T-helper 2 cell treated with Interferon-gamma antibody and Interleukin-4, amounts not matched to agents 100 ng/mL and 5 ng/mL, for 36 hours (primary cell): ENCODE measurements around the gene STXBP1. TPM values are rescaled to one million over a fixed set of nuclear protein-coding genes. Genes with fewer than 3 reads are reported as not detected.
"Not testable (repeated sequence)": the region's sequence is repeated elsewhere in the genome, so short reads cannot be mapped to it uniquely, and the experiment has no call there.

ENCODE experiments used
- intact Hi-C: fragments of 100-400 bp; cut with micrococcal nuclease; formaldehyde crosslinking; loops from one replicate; pipeline ENCODE4 v1.15.1; 2023
- total RNA-seq: library from RNA; stranded (reverse); gene quantifications from 2 replicates; pipeline ENCODE4 v1.2.3, GENCODE V29; 2022

The STXBP1 gene
- total RNA-seq, 1 donor from 2014 or later, result 23.9 TPM

- intact Hi-C loops, result no loop called here
Observed at GRCh38 chr9:127575875-127576778, 36.0 kb upstream of the STXBP1 start.

GRCh38 chr9:127577194-127577593 lies 34.9 kb upstream of the STXBP1 start:
- intact Hi-C loops, result not testable (repeated sequence)

DNA sequence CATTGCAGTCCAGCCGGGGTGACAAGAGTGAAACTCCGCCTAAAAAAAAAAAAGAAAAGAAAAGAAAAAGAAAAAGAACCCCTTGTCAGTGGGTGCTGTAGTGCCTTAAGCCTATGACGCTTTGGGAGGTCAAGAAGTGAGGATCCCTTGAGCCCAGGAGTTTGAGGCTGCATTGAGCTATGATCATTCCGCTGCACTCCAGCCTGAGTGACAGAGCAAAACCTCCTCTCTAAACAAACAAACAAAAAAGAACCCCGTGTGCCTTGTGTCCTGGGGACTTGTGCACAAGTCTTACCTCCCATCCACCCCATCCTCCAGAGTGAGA lies 33.5 kb upstream of the STXBP1 start:
- intact Hi-C loops, result no loop called here

DNA sequence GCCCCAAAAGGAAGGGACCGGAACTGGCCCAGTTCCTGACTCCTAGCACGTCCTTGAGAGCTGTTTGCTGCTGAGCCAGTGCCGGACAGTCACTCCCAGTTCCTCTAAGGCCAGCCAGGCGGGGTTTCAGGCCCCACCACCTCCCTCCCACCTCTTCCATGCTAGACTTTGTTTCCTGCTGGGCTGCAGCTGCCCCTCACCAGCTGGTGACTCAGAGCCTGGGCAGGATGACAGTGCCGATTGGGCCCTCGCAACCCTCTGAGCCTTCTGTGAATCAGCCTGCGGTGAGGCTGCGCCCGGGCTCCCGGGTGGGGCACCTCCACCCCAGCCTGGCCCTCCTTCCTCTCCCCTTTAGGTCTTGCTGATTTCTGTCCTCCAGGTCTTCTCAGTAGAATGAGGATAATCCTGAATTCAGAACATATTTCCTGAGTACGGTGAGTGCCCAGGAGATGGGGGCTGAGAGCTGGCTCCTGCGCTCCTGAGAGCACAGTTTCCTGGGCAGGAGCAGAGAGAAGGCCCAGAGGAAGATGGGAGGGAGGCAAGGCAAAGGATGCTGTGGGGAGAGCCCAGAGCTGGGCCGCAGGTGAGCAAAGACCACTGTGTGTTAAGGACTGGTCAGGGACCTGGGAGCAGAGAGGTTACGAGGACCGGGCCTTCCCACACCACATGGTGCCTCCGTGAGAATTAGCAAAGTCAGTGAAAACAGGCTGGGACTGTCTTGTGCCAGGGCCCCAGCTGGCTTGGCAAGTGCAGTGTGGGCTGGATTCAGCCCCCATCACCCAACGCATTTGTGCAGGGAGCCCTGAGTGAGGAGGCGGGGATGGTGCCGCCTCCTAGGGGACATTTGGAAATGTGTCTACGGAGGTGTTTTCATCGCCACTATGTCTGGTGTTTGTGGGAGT lies 32.9 kb upstream of the STXBP1 start:
- intact Hi-C loops, result no loop called here

GRCh38 chr9:127580366-127580765 lies 31.7 kb upstream of the STXBP1 start:
- intact Hi-C loops, result no loop called here

DNA sequence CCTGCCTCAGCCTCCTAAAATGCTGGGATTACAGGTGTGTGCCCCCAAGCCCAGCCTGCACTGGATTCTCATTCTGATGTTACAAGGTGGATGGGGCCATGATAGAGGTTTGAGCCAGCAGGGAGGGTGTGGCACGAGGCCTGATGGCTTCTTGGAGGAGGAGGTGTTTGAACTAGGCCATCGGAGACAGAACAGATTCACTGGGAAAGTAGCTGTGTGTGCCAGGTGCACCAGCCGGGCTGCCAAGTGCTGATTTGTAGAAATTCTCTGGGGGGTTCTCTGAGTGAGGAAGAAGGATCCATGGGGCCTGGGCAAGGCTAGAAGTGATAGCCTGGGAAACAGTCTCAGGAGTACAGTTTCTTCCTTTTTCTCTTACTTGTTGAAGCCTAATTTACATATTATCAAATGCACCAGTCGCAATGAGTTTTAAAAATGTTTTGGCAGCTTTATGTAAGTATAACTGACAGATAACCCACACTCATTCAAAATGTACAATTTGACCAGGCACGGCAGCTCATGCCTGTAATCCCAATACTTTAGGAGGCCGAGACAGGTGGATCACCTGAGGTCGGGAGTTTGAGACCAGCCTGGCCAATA lies 31.1 kb upstream of the STXBP1 start:
- intact Hi-C loops, result no loop called here

DNA sequence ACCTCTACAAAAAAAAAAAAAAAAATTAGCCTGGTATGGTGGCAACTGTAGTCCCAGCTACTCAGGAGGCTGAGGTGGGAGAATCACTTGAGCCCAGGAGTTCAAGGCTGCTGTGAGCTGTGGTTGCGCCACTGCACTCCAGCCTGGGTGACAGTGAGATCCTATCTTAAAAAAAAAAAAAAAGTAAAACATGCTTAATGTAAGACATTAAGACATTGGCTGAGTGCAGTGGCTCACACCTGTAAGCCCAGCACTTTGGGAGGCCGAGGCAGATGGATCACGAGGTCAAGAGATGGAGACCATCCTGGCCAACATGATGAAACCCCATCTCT lies 27.6 kb upstream of the STXBP1 start:
- intact Hi-C loops, result not testable (repeated sequence)

DNA sequence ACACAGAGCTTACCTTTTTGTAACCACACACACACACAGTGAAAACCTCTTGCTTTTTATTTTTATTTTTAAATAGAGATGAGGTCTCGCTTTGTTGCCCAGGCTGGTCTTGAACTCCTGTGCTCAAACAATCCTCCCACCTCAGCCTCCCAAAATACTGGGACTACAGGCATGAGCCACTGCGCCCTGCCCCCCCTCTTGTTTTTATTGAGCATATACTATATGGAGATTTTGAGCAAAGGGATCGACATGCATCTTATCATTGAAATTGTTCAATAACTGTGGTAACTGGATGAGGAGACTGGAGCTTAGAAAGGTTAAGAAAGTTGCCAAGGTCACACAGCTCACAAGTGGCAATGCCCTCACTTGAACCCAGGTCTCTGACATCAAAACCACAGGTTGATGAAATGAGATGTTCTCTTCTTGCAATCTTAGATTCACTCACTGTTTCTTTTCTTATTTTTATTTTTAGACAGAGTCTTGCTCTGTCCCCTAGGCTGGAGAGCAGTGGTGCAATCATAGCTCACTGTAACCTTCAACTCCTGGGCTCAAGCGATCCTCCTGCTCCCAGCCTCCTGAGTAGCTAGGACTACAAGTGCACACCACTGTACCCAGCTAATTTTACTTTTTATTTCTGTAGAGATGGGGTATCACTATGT lies 26.8 kb upstream of the STXBP1 start:
- intact Hi-C loops, result no loop called here

GRCh38 chr9:127586096-127586495 lies 26.0 kb upstream of the STXBP1 start:
- intact Hi-C loops, result loop anchor here (1.0 kb wide), 1 partner anchor 82 kb away; no protein-coding TSS in a partner anchor

DNA sequence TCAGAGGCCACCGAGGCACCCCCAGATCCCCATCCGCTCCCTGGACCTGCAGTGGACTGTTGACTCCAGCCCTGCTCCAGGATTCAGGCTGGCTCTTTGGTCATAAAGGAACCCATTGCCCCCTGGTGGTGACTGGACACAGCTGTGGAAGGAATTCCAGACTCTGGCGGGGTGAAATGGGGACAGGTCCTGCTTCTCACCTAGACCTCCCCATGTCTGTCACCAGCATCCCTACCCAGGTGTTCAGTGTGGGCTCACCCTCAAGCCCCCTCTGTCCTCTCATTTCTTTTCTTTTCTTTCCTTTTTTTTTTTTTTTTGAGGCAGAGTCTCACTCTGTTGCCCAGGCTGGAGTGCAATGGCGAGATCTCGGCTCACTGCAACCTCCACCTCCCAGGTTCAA lies 25.5 kb upstream of the STXBP1 start:
- intact Hi-C loops, result loop anchor here (1.0 kb wide), 1 partner anchor 82 kb away; no protein-coding TSS in a partner anchor

DNA sequence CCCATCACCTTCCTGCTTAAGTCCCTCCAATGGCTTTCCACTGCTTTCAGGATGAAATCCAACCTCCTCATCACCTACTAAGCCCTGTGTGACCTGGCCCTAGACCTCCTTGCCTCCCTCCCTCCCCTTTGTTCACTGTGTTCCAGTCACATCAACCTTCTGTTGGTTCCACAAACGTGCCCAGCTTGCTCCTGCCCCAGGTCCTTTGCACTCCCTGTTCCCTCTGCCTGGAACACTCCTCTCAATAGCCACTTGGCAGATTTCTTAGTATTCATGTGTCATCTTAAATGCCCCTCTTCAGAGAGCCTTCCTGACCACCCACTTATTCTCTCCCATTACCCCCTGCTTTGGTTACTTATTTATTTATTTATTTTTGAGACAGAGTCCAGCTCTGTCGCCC lies 24.1 kb upstream of the STXBP1 start:
- intact Hi-C loops, result no loop called here

- intact Hi-C loops, result no loop called here
Observed at GRCh38 chr9:127588740-127589506, 23.2 kb upstream of the STXBP1 start.

DNA sequence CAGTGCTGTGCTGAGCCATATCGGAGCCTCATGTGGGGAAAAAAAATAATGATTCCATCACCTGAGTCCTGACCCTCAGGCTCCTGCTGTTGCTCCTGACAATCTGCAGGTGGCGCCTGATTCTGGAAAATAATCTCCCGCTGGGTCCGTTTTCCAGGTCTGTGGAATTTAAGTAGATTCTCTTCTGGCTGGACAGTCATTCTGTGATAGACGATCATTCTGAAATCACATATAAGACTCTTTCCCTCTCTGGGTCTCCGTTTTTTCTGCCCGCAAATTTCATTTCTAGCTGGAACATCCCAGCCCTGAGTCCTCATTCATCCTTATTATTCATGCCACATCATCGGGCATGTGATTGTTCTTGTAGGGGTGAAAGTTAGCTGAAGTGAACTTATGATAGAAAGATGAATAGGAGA lies 22.1 kb upstream of the STXBP1 start:
- intact Hi-C loops, result loop anchor here (1.0 kb wide), 2 partner anchors 144 to 331 kb away; no protein-coding TSS in a partner anchor

DNA sequence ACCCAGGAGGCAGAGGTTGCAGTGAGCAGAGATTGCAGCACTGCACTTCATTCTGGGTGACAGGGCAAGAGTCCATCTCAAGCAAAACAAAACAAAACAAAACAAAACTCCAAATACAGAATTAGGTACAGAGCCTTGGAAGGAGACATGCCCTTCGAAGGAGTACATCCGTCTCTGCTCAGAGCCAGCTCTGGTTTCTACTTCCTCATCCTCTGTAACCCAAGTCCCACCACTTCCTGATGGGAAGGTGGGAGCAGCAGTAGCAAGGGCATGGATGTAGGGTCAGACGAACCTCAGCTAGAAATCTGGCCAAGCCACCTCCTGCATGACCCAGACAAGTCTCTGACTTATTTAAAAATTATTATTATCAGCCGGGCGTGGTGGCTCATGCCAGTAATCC lies 16.5 kb upstream of the STXBP1 start:
- intact Hi-C loops, result no loop called here

- intact Hi-C loops, result no loop called here
Observed at GRCh38 chr9:127598839-127599549, 13.1 kb upstream of the STXBP1 start.

DNA sequence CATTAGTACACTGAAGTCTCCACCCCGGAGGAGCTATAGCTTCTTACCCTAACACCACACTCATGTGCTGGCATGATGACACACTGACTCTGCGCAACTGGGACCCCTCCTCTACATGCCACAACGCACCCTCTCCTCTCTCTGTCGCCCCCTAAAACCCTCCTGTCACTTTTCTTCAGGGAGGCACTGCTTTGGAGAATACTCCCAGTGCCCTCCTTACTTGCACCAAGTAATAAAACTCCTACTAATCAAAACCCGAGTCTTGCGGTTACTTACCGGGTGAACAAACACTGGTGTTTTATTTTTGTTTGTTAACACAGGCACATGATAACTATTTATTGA lies 12.6 kb upstream of the STXBP1 start:
- intact Hi-C loops, result no loop called here

DNA sequence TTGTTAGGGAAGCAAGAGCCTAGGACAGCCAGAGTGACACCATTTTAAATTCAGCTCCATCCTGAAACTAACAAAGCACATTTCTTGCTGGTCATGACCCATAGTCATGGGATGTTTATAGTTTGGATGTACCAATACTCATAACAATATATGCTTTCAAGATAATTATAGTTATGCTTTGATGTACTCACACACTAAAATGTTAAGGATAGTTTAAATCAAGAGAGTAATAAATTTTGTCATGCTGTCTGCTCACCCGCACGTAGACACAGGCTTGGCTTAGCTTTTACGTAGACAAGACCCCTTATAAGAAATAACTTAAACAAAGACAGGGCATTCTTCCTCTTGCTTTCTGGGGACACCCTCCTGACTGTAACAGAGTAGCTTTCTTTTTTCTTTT lies 8.9 kb upstream of the STXBP1 start:
- intact Hi-C loops, result no loop called here

DNA sequence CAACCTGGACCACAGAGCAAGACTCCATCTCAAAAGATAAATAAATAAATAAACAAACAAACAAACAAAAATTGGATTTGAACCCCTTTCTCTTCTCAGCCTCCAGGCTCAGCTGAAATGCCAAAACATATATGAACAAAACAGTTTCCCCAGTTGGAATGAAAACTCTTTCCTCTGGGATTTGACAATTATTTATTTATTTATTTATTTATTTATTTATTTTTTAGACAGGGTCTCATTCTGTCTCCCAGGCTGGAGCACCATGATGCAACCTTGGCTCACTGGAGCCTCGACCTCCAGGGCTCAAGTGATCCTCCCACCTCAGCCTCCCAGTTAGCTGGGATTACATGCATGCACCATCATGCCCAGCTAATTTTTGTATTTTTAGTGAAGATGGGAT lies 6.0 kb upstream of the STXBP1 start:
- intact Hi-C loops, result no loop called here

GRCh38 chr9:127608104-127608966 lies 3.7 kb upstream of the STXBP1 start:
- intact Hi-C loops, result no loop called here
